Neural progenitor cell (in vitro differentiated cells): ENCODE measurements around the gene MRM3. TPM values are rescaled to one million over a fixed set of nuclear protein-coding genes. Genes with fewer than 3 reads are reported as not detected.
A peak's percentile ranks its signal among the peaks of the same experiment; 100 is the strongest.

Experiments used
- DNase-seq: peaks from one replicate; pipeline ENCODE4 v3.0.0-alpha.2; 2016; ENCODE audit warnings: low spot score
- H2AFZ ChIP-seq: fragments of 200-600 bp; sonication (generic); replicated peaks from 2 replicates; pipeline ENCODE4 v1.6.1; 2016; ENCODE audit warnings: antibody characterized with exemption
- H3F3A ChIP-seq: fragments of 200-600 bp; sonication (generic); 2 replicates; pipeline ENCODE4 v1.6.1; 2016; ENCODE audit warnings: antibody characterized with exemption, low read depth
- H3K27ac ChIP-seq: fragments of 200-600 bp; sonication (generic); 2 replicates; pipeline ENCODE4 v1.5.1; 2016; ENCODE audit warnings: mild to moderate bottlenecking
- H3K27me3 ChIP-seq: fragments of 200-600 bp; sonication (generic); 2 replicates; pipeline ENCODE4 v1.6.1; 2016; ENCODE audit warnings: mild to moderate bottlenecking, moderate library complexity
- H3K36me3 ChIP-seq: fragments of 200-600 bp; sonication (generic); 2 replicates; pipeline ENCODE4 v1.5.1; 2016
- H3K4me1 ChIP-seq: fragments of 200-600 bp; sonication (generic); 2 replicates; pipeline ENCODE4 v1.6.1; 2016; ENCODE audit warnings: mixed run types
- H3K4me2 ChIP-seq: fragments of 200-600 bp; sonication (generic); 2 replicates; pipeline ENCODE4 v1.6.1; 2016
- H3K4me3 ChIP-seq: fragments of 200-600 bp; sonication (generic); 2 replicates; pipeline ENCODE4 v1.5.1; 2016
- H3K79me2 ChIP-seq: fragments of 200-600 bp; sonication (generic); 2 replicates; pipeline ENCODE4 v1.6.1; 2016; ENCODE audit warnings: low read depth
- H3K9ac ChIP-seq: fragments of 200-600 bp; sonication (generic); 2 replicates; pipeline ENCODE4 v1.6.1; 2016
- H3K9me3 ChIP-seq: fragments of 200-600 bp; sonication (generic); 2 replicates; pipeline ENCODE4 v1.5.1; 2016; ENCODE audit warnings: low read depth
- H4K20me1 ChIP-seq: fragments of 200-600 bp; sonication (generic); 2 replicates; pipeline ENCODE4 v1.6.1; 2016; ENCODE audit warnings: low read depth
- H3K27ac Mint-ChIP-seq: 3 replicates; pipeline ENCODE4 v1.8.0; 2021; ENCODE audit warnings: mixed read lengths
- H3K27me3 Mint-ChIP-seq: 2 replicates; pipeline ENCODE4 v1.8.0; 2022; ENCODE audit warnings: low read depth, mild to moderate bottlenecking, inconsistent platforms, moderate library complexity, mixed read lengths; ENCODE audit not compliant: insufficient read depth
- H3K36me3 Mint-ChIP-seq: 3 replicates; pipeline ENCODE4 v1.8.0; 2021; ENCODE audit warnings: mixed read lengths
- H3K4me1 Mint-ChIP-seq: 3 replicates; pipeline ENCODE4 v1.8.0; 2021; ENCODE audit warnings: mixed read lengths
- H3K4me3 Mint-ChIP-seq: 3 replicates; pipeline ENCODE4 v1.8.0; 2021; ENCODE audit warnings: mild to moderate bottlenecking, moderate library complexity, mixed read lengths
- H3K9me3 Mint-ChIP-seq: 3 replicates; pipeline ENCODE4 v1.8.0; 2020; ENCODE audit warnings: mixed read lengths
- CTCF ChIP-seq: fragments of 200-600 bp; sonication (generic); IDR thresholded peaks from 2 replicates; pipeline ENCODE4 v1.5.1; 2017; ENCODE audit warnings: antibody characterized with exemption, mild to moderate bottlenecking
- EZH2 ChIP-seq: fragments of 200-600 bp; sonication (generic); IDR thresholded peaks from 2 replicates; pipeline ENCODE4 v1.6.1; 2017; ENCODE audit warnings: antibody characterized with exemption, mild to moderate bottlenecking, moderate library complexity
- EZH2phosphoT487 ChIP-seq: fragments of 200-600 bp; sonication (generic); IDR thresholded peaks from 2 replicates; pipeline ENCODE4 v1.6.1; 2017; ENCODE audit warnings: antibody characterized with exemption
- total RNA-seq: library from RNA; depleted of rRNA; stranded (reverse); fragments of >200 nt; gene quantifications from 2 replicates; pipeline ENCODE4 v1.2.3, GENCODE V29; 2015; ENCODE audit warnings: low replicate concordance

Gene MRM3
- total RNA-seq, result 22.3 and 26.1 TPM in 2 replicates

GRCh38 chr17:781805-782731 is at the start of gene MRM3, which contains the start of gene GLOD4:
Gene MRM3 (plus strand): TSS chr17:782353. CDS start chr17:782379, 26 bp downstream.
Gene GLOD4 (minus strand): TSS chr17:782280. CDS start chr17:782255, 25 bp downstream.
- H3K79me2 ChIP-seq, result peaks cover 85% of the 10 kb centered on the region

GRCh38 chr17:732902-733720 is 49.0 kb upstream of the MRM3 start:
- Histone ChIP-seq H3K79me2 (peaks cover 68% of the 10 kb centered on the region), H3K9ac (peak overlapping the region; percentile 75), H2AFZ (peak overlapping the region; percentile 93), H3K4me3 (peak overlapping the region; percentile 100), H3F3A (peaks cover 14% of the 10 kb centered on the region), H4K20me1 (peaks cover 24% of the 10 kb centered on the region), H3K4me2 (peak overlapping the region; percentile 99), H3K9me3 (no peaks in the 10 kb centered on the region), H3K27ac (no peak overlapping the region), H3K4me1 (peaks cover 10% of the 10 kb centered on the region), H3K27me3 (no peaks in the 10 kb centered on the region), H3K36me3 (no peaks in the 10 kb centered on the region)
- H3K4me1 Mint-ChIP-seq, result peaks cover 26% of the 10 kb centered on the region
- H3K27me3 Mint-ChIP-seq, result peaks cover 3% of the 10 kb centered on the region
- no peaks in the 10 kb centered on the region for H3K9me3 Mint-ChIP-seq
- H3K4me3 Mint-ChIP-seq, result peak overlapping the region; percentile 95
- H3K27ac Mint-ChIP-seq, result peak overlapping the region; percentile 86
- TF ChIP-seq EZH2phosphoT487 (no peak), EZH2 (no peak), CTCF (no peak)
- H3K36me3 Mint-ChIP-seq, result peaks cover 24% of the 10 kb centered on the region
- peak; percentile 68 for DNase-seq

More at GRCh38 chr17:781805-782731, at the start of gene MRM3, which contains the start of gene GLOD4:
- Histone ChIP-seq H2AFZ (peak within 1 kb of the TSS; percentile 81), H3K27ac (peak within 1 kb of the TSS; percentile 65), H4K20me1 (peaks cover 9% of the 10 kb centered on the region), H3K4me1 (peaks cover 16% of the 10 kb centered on the region), H3K27me3 (no peaks in the 10 kb centered on the region), H3K9ac (peak within 1 kb of the TSS; percentile 93), H3K36me3 (no peaks in the 10 kb centered on the region), H3F3A (no peaks in the 10 kb centered on the region), H3K9me3 (no peaks in the 10 kb centered on the region), H3K4me3 (peak within 1 kb of the TSS; percentile 99), H3K4me2 (peak within 1 kb of the TSS; percentile 86)
- Mint-ChIP-seq H3K4me3 (peak within 1 kb of the TSS; percentile 99), H3K9me3 (no peaks in the 10 kb centered on the region), H3K27ac (peak within 1 kb of the TSS; percentile 86), H3K4me1 (peaks cover 21% of the 10 kb centered on the region), H3K36me3 (peaks cover 21% of the 10 kb centered on the region), H3K27me3 (peaks cover 3% of the 10 kb centered on the region)
- peak; percentile 94 for DNase-seq
- no peak for TF ChIP-seq EZH2
- TF ChIP-seq CTCF, result peak; percentile 51
- no peak for TF ChIP-seq EZH2phosphoT487

- Histone ChIP-seq H3K4me1 (peaks cover 10% of the 10 kb centered on the region), H2AFZ (no peak overlapping the region), H3F3A (peaks cover 14% of the 10 kb centered on the region), H3K4me3 (peak overlapping the region; percentile 100), H3K36me3 (no peaks in the 10 kb centered on the region), H4K20me1 (peaks cover 24% of the 10 kb centered on the region), H3K79me2 (peaks cover 68% of the 10 kb centered on the region), H3K9ac (no peak overlapping the region), H3K27ac (no peak overlapping the region), H3K9me3 (no peaks in the 10 kb centered on the region), H3K27me3 (no peaks in the 10 kb centered on the region), H3K4me2 (peak overlapping the region; percentile 99)
- peak overlapping the region; percentile 95 for H3K4me3 Mint-ChIP-seq
- no peaks in the 10 kb centered on the region for H3K9me3 Mint-ChIP-seq
- peaks cover 29% of the 10 kb centered on the region for H3K36me3 Mint-ChIP-seq
- peaks cover 26% of the 10 kb centered on the region for H3K4me1 Mint-ChIP-seq
- H3K27ac Mint-ChIP-seq, result no peak overlapping the region
- no peak for DNase-seq
- TF ChIP-seq EZH2 (no peak), EZH2phosphoT487 (no peak), CTCF (no peak)
- H3K27me3 Mint-ChIP-seq, result peaks cover 3% of the 10 kb centered on the region
Observed at GRCh38 chr17:733743-734142, 48.4 kb upstream of the MRM3 start.
